SK-N-DZ (cell line): ENCODE measurements around the gene NOB1.
"Not testable (repeated sequence)": the region's sequence is repeated elsewhere in the genome, so short reads cannot be mapped to it uniquely, and the experiment has no call there.

Source experiments
- DNase-seq: peaks from one replicate; pipeline ENCODE4 v3.0.0-alpha.2; 2015; ENCODE audit warnings: low spot score

NOB1 gene

GRCh38 chr16:69761983-69762813 is 7.5 kb upstream of the NOB1 start, which contains the start of gene WWP2:
TSS of gene WWP2 (plus strand) at chr16:69762332. CDS start at chr16:69787011, 24,679 bp downstream.
- DNase-seq = peak; percentile 84

- DNase-seq = not testable (repeated sequence)
Measured at GRCh38 chr16:69757375-69757774, 2.6 kb upstream of the NOB1 start.

- no peak for DNase-seq
Measured at GRCh38 chr16:69756705-69757104, 2.0 kb upstream of the NOB1 start.

GRCh38 chr16:69754143-69754468 is 620 bp downstream of the NOB1 start:
- DNase-seq = no peak

- DNase-seq = no peak
Measured at GRCh38 chr16:69748694-69749345, 5.9 kb downstream of the NOB1 start.

- DNase-seq = no peak
Measured at GRCh38 chr16:69747115-69747514, 7.6 kb downstream of the NOB1 start.

GRCh38 chr16:69745959-69746358 is 8.8 kb downstream of the NOB1 start:
- no peak for DNase-seq

- no peak for DNase-seq
Measured at GRCh38 chr16:69745232-69745612, 9.5 kb downstream of the NOB1 start.

GRCh38 chr16:69744363-69745231 is 10.1 kb downstream of the NOB1 start:
- no peak for DNase-seq

- DNase-seq = no peak
Measured at GRCh38 chr16:69741951-69742904, 12.5 kb downstream of the NOB1 start.

GRCh38 chr16:69741519-69741918 is 13.2 kb downstream of the NOB1 start:
- no peak for DNase-seq

GRCh38 chr16:69732101-69732500 is 22.6 kb downstream of the NOB1 start:
- no peak for DNase-seq

- DNase-seq = not testable (repeated sequence)
Measured at GRCh38 chr16:69731280-69731679, 23.4 kb downstream of the NOB1 start.

- not testable (repeated sequence) for DNase-seq
Measured at GRCh38 chr16:69729030-69729429, 25.7 kb downstream of the NOB1 start.

- DNase-seq = no peak
Measured at GRCh38 chr16:69727916-69728270, 26.8 kb downstream of the NOB1 start.

GRCh38 chr16:69726313-69727060 is 28.2 kb downstream of the NOB1 start, which contains the start of gene NQO1:
TSS of gene NQO1 (minus strand) at chr16:69726560. CDS start at chr16:69726439, 121 bp downstream.
- DNase-seq = peak; percentile 90

- DNase-seq = no peak
Measured at GRCh38 chr16:69725480-69726312, 29.0 kb downstream of the NOB1 start.

GRCh38 chr16:69724981-69725479 is 29.7 kb downstream of the NOB1 start:
- DNase-seq = no peak

GRCh38 chr16:69724414-69724873 is 30.3 kb downstream of the NOB1 start:
- no peak for DNase-seq
